Measurements from ENCODE around the gene ASB16.

GRCh38 chr17:44203731-44204440, 33.4 kb downstream of the ASB16 start:
- TF ChIP-seq RAD21 (IDR thresholded peaks at IDR 0.05; ENCODE audit: insufficient read depth, low read depth, low read length): peak; percentile 58
- TF ChIP-seq SPI1 (IDR thresholded peaks at IDR 0.05; ENCODE audit: borderline replicate concordance, insufficient read depth, low read depth, low read length): no peak
- TF ChIP-seq PML (IDR thresholded peaks at IDR 0.05; ENCODE audit: low read length): no peak
- no peak for TF ChIP-seq EZH2 (IDR thresholded peaks at IDR 0.05; ENCODE audit: borderline replicate concordance, control insufficient read depth, low read depth, low read length)
- TF ChIP-seq DPF2 (IDR thresholded peaks at IDR 0.05): no peak
- no peak for TF ChIP-seq JUND (IDR thresholded peaks at IDR 0.05; ENCODE audit: low read depth, low read length)
- no peak for TF ChIP-seq EGR1 (IDR thresholded peaks at IDR 0.05; ENCODE audit: borderline replicate concordance in 1 of 2, low read depth in 2 of 2, low read length in 2 of 2)
- peak; percentile 52 to 81 (median 76) for TF ChIP-seq CTCF (IDR thresholded peaks at IDR 0.05 in 2 of 3, conservative IDR thresholded peaks at IDR 0.05 in 1 of 3; ENCODE audit: control insufficient read depth in 2 of 3, extremely low read depth in 1 of 3, insufficient read depth in 1 of 3, low read depth in 3 of 3, low read length in 3 of 3)
- no peak for TF ChIP-seq ZBTB33 (IDR thresholded peaks at IDR 0.05)
- TF ChIP-seq ZNF274 (IDR thresholded peaks at IDR 0.05; ENCODE audit: insufficient read depth, insufficient read length): no peak
- TF ChIP-seq, protein P1, sequence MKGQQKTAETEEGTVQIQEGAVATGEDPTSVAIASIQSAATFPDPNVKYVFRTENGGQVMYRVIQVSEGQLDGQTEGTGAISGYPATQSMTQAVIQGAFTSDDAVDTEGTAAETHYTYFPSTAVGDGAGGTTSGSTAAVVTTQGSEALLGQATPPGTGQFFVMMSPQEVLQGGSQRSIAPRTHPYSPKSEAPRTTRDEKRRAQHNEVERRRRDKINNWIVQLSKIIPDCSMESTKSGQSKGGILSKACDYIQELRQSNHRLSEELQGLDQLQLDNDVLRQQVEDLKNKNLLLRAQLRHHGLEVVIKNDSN (IDR thresholded peaks at IDR 0.05; ENCODE audit: borderline replicate concordance, extremely low read length, insufficient read depth, low read depth, low read length): no peak
- TF ChIP-seq RFX5 (IDR thresholded peaks at IDR 0.05; ENCODE audit: low read depth, low read length): no peak
